ENCODE data around the gene LYSMD4.
"Not testable (repeated sequence)": the region's sequence is repeated elsewhere in the genome, so short reads cannot be mapped to it uniquely, and the experiment has no call there.

LYSMD4 gene

DNA sequence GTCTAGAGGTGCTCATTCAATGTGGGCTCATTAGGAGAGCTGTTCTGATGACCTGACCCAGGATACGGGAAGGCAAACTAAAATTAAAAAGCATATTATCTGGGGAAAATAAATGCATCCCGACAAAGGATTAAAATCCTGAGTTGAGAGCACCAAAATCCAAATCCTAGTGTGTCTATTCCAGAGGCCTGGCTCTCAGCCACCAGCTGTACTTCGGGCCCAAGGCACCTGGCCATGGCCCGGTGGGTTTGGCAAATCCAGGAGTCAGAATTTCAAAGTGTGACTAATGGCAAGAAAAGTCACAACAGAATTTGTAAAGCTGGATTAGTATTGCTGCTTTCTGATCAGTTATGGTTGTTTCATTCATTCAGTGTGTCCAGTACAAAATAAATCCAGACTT lies 2.6 kb upstream of the LYSMD4 start:
- peaks cover 0 to 8% of the 10 kb centered on the region in 2 experiments; a peak in 1 of 3 replicates for H3K36me3 ChIP-seq (ENCODE audit: control insufficient read depth in 2 of 2, insufficient read depth in 1 of 2, low read length in 2 of 2)
- H3K4me3 ChIP-seq (ENCODE audit: low read depth, low read length), result no peak overlapping the region
- POLR2A ChIA-PET, result no interaction called here
- H3K4me1 ChIP-seq (ENCODE audit: control insufficient read depth, insufficient read depth, low read length), result peaks cover 5% of the 10 kb centered on the region; the same call in 1 of the 2 replicates
- CTCF ChIA-PET, result interaction anchor here (0.6 to 3.6 kb wide), 5 partner anchors 15 to 552 kb away, joined by 3 to 18 read pairs (median 3); no protein-coding TSS in a partner anchor
- no peak for TF ChIP-seq YY1 (tag by site-specific recombination; IDR thresholded peaks at IDR 0.05)
- no peaks in the 10 kb centered on the region for H3K9me3 ChIP-seq (ENCODE audit: control insufficient read depth, insufficient read depth, low read depth, low read length)
- H3K27ac ChIP-seq (ENCODE audit: extremely low read depth, low read depth, low read length), result no peak overlapping the region

DNA sequence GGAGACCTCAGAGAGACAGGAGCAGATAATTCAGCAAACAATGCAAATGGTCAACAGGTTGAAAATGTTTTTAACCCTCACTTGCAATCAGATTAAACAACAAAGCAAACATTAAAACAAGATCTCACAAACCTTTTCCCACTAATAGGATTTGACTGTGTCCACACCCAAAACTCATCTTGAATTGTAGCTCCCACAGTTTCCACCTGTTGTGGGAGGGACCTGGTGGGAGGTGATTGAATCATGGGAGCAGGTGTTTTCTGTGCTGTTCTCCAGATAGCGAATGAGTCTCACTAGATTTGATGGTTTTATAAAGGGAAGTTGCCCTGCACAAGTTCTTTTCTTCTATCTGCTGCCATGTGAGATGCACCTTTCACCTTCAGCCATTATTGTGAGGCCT lies 1.3 kb upstream of the LYSMD4 start:
- ChIA-PET CTCF (interaction anchor here (0.6 to 3.6 kb wide), 3 partner anchors 22 to 433 kb away, joined by 3 to 18 read pairs (median 9); no protein-coding TSS in a partner anchor), POLR2A (no interaction called here)
- Histone ChIP-seq H3K4me3 (ENCODE audit: low read depth, low read length) (no peak overlapping the region), H3K4me1 (ENCODE audit: control insufficient read depth, insufficient read depth, low read length) (peaks cover 5% of the 10 kb centered on the region; the same call in 1 of the 2 replicates), H3K36me3 (ENCODE audit: control insufficient read depth in 2 of 2, insufficient read depth in 1 of 2, low read length in 2 of 2) (peaks cover 0 to 12% of the 10 kb centered on the region in 2 experiments; a peak in 1 of 3 replicates), H3K9me3 (ENCODE audit: control insufficient read depth, insufficient read depth, low read depth, low read length) (no peaks in the 10 kb centered on the region), H3K27ac (ENCODE audit: extremely low read depth, low read depth, low read length) (no peak overlapping the region)
- TF ChIP-seq, protein P1, sequence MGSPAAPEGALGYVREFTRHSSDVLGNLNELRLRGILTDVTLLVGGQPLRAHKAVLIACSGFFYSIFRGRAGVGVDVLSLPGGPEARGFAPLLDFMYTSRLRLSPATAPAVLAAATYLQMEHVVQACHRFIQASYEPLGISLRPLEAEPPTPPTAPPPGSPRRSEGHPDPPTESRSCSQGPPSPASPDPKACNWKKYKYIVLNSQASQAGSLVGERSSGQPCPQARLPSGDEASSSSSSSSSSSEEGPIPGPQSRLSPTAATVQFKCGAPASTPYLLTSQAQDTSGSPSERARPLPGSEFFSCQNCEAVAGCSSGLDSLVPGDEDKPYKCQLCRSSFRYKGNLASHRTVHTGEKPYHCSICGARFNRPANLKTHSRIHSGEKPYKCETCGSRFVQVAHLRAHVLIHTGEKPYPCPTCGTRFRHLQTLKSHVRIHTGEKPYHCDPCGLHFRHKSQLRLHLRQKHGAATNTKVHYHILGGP (tag by site-specific recombination; IDR thresholded peaks at IDR 0.05), result no peak
- TF ChIP-seq SCRT2 (tag by site-specific recombination; IDR thresholded peaks at IDR 0.05) (peak; percentile 95), ZFHX2 (tag by site-specific recombination; conservative IDR thresholded peaks at IDR 0.05) (peak; percentile 25; the same call in 1 of the 2 replicates), SCRT1 (tag by site-specific recombination; IDR thresholded peaks at IDR 0.05; ENCODE audit: borderline replicate concordance) (peak; percentile 59)
- TF ChIP-seq, protein P2, sequence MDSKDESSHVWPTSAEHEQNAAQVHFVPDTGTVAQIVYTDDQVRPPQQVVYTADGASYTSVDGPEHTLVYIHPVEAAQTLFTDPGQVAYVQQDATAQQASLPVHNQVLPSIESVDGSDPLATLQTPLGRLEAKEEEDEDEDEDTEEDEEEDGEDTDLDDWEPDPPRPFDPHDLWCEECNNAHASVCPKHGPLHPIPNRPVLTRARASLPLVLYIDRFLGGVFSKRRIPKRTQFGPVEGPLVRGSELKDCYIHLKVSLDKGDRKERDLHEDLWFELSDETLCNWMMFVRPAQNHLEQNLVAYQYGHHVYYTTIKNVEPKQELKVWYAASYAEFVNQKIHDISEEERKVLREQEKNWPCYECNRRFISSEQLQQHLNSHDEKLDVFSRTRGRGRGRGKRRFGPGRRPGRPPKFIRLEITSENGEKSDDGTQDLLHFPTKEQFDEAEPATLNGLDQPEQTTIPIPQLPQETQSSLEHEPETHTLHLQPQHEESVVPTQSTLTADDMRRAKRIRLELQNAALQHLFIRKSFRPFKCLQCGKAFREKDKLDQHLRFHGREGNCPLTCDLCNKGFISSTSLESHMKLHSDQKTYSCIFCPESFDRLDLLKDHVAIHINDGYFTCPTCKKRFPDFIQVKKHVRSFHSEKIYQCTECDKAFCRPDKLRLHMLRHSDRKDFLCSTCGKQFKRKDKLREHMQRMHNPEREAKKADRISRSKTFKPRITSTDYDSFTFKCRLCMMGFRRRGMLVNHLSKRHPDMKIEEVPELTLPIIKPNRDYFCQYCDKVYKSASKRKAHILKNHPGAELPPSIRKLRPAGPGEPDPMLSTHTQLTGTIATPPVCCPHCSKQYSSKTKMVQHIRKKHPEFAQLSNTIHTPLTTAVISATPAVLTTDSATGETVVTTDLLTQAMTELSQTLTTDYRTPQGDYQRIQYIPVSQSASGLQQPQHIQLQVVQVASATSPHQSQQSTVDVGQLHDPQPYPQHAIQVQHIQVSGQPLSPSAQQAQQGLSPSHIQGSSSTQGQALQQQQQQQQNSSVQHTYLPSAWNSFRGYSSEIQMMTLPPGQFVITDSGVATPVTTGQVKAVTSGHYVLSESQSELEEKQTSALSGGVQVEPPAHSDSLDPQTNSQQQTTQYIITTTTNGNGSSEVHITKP (tag by site-specific recombination; IDR thresholded peaks at IDR 0.05), result peak; percentile 64

DNA sequence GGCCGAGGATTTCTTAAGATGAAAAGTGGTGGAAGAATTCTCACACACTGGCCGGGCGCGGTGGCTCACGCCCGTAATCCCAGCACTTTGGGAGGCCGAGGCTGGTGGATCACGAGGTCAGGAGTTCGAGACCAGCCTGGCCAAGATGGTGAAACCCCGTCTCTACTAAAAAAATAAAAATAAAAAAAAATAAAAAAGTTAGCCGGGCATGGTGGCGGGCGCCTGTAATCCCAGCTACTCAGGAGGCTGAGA lies 729 bp upstream of the LYSMD4 start:
- peak; percentile 76 for TF ChIP-seq ZNF335 (tag by site-specific recombination; conservative IDR thresholded peaks at IDR 0.05)
- ChIA-PET POLR2A (interaction anchor here (1.2 to 1.4 kb wide), 2 partner anchors 10 to 21 kb away, joined by 5 to 10 read pairs; no protein-coding TSS in a partner anchor), CTCF (interaction anchor here (0.7 to 3.0 kb wide), 4 partner anchors 17 to 407 kb away, joined by 3 to 9 read pairs (median 4); no protein-coding TSS in a partner anchor)
- not testable (repeated sequence) for H3K4me1 ChIP-seq (ENCODE audit: control insufficient read depth, insufficient read depth, low read length); H3K4me3 ChIP-seq (ENCODE audit: low read depth, low read length); H3K9me3 ChIP-seq (ENCODE audit: control insufficient read depth, insufficient read depth, low read depth, low read length)
- H3K27ac ChIP-seq (ENCODE audit: extremely low read depth, low read depth, low read length), result peak overlapping the region; percentile 67; the same call in 1 of the 2 replicates
- H3K36me3 ChIP-seq (ENCODE audit: control insufficient read depth in 2 of 2, insufficient read depth in 1 of 2, low read length in 2 of 2), result peaks cover 0 to 18% of the 10 kb centered on the region in 2 experiments; a peak in 2 of 3 replicates

DNA sequence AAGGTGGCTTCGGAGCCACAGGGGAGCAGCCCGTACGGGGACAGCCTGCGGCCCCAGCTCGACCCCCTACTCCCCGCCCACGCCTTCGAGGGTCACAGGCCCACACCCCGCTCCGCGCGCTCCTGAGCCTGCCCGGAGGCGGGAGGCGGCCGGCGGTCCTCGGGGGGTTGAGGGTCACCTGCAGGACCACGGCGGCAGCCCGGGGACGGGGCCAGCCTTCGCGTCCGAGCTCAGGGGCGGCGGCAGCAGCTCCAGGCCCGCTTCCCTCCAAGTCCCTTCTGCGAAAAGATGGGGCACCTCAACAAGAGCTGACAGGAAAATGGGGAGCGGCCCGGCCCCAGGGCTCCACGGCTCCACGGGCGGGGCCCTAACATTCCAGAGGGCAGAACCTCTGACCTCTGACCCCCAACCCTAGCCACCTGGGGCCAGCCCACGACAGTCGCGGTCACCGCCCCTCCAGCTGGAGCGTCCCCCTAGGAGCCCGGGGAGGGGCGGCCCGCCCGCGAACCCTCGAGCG lies 428 bp downstream of the LYSMD4 start:
- H3K27ac ChIP-seq (ENCODE audit: extremely low read depth, low read depth, low read length), result peak overlapping the region; percentile 66; the same call in 1 of the 2 replicates
- peak overlapping the region; percentile 81 for H3K4me3 ChIP-seq (ENCODE audit: low read depth, low read length)
- no peaks in the 10 kb centered on the region for H3K9me3 ChIP-seq (ENCODE audit: control insufficient read depth, insufficient read depth, low read depth, low read length)
- ChIA-PET POLR2A (interaction anchor here (0.6 to 2.0 kb wide), 29 partner anchors 9 to 889 kb away, joined by 3 to 12 read pairs (median 4); partner anchors contain the start of genes LRRC28 and MEF2A), CTCF (interaction anchor here (0.5 to 4.2 kb wide), 8 partner anchors 19 to 1070 kb away, joined by 3 to 26 read pairs (median 4); no protein-coding TSS in a partner anchor)
- H3K36me3 ChIP-seq (ENCODE audit: control insufficient read depth in 2 of 2, insufficient read depth in 1 of 2, low read length in 2 of 2), result peaks cover 0 to 30% of the 10 kb centered on the region in 2 experiments; a peak in 2 of 3 replicates
- H3K4me1 ChIP-seq (ENCODE audit: control insufficient read depth, insufficient read depth, low read length), result peaks cover 5% of the 10 kb centered on the region; the same call in 1 of the 2 replicates
- TF ChIP-seq BCL11A (tag by site-specific recombination; IDR thresholded peaks at IDR 0.05; ENCODE audit: low read depth) (0 out of 2 replicates have a peak, but pooled peaks have one; percentile 75), ZNF626 (tag by site-specific recombination; IDR thresholded peaks at IDR 0.05) (no peak), ZFHX2 (tag by site-specific recombination; conservative IDR thresholded peaks at IDR 0.05) (peak; percentile 71), ZNF341 (tag by site-specific recombination; IDR thresholded peaks at IDR 0.05; ENCODE audit: low read depth) (peak; percentile 42; the same call in 1 of the 2 replicates), ZNF585B (tag by site-specific recombination; IDR thresholded peaks at IDR 0.05) (no peak), ZBTB20 (tag by site-specific recombination; IDR thresholded peaks at IDR 0.05) (0 out of 2 replicates have a peak, but pooled peaks have one; percentile 9), KLF1 (tag by site-specific recombination; IDR thresholded peaks at IDR 0.05) (peak; percentile 30; the same call in 1 of the 2 replicates), BCL11B (tag by site-specific recombination; IDR thresholded peaks at IDR 0.05; ENCODE audit: low read depth) (peak; percentile 78)
- TF ChIP-seq, protein P3, sequence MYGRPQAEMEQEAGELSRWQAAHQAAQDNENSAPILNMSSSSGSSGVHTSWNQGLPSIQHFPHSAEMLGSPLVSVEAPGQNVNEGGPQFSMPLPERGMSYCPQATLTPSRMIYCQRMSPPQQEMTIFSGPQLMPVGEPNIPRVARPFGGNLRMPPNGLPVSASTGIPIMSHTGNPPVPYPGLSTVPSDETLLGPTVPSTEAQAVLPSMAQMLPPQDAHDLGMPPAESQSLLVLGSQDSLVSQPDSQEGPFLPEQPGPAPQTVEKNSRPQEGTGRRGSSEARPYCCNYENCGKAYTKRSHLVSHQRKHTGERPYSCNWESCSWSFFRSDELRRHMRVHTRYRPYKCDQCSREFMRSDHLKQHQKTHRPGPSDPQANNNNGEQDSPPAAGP (tag by site-specific recombination; IDR thresholded peaks at IDR 0.05), result peak; percentile 26; the same call in 1 of the 2 replicates
- TF ChIP-seq, protein P4, sequence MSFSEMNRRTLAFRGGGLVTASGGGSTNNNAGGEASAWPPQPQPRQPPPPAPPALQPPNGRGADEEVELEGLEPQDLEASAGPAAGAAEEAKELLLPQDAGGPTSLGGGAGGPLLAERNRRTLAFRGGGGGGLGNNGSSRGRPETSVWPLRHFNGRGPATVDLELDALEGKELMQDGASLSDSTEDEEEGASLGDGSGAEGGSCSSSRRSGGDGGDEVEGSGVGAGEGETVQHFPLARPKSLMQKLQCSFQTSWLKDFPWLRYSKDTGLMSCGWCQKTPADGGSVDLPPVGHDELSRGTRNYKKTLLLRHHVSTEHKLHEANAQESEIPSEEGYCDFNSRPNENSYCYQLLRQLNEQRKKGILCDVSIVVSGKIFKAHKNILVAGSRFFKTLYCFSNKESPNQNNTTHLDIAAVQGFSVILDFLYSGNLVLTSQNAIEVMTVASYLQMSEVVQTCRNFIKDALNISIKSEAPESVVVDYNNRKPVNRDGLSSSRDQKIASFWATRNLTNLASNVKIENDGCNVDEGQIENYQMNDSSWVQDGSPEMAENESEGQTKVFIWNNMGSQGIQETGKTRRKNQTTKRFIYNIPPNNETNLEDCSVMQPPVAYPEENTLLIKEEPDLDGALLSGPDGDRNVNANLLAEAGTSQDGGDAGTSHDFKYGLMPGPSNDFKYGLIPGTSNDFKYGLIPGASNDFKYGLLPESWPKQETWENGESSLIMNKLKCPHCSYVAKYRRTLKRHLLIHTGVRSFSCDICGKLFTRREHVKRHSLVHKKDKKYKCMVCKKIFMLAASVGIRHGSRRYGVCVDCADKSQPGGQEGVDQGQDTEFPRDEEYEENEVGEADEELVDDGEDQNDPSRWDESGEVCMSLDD (tag by site-specific recombination; IDR thresholded peaks at IDR 0.05), result peak; percentile 45; the same call in 1 of the 2 replicates

Data from HEK293 (cell line).